ENCODE results near the gene SLX4IP. TPM values are rescaled to one million over a fixed set of nuclear protein-coding genes. Genes with fewer than 3 reads are reported as not detected.

The SLX4IP gene
- total RNA-seq, 2 donors from 2014 or later = 4.7 to 5.8 TPM

DNA sequence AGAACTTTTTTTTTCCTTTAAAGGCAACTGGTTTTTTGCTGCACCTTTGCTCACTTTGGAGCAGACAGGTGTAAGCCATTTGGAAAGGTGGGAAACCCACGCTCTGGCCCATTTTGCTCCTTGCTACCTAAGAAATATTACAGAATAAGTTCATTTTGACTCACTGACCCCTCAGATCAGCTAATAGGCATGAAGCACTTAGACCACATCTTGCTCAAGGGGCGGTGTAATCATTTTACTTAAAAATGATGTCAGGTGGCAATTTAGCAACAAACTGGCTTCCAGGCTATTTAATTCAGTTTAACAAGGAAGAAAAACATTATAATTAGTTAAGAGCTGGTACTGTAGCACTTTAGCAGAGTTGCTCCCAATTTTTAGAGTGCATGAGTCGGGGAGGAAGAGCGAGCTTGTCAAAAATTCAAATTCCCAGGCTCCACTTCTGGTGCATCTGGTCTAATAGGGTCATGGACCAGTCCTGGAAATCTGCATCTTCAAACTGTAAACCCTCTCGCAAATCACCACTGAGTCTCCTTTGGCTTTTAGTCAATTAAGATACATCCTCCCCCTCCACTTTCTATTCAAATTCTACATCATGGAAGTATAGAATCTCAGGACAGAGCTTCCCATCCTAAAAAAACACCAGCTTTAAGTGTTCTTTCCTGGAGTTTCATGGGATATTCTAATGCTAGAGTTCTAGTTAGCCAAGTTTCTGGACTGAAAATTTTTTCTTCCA, 200.5 kb downstream of the SLX4IP start:
- TF ChIP-seq, protein P1, sequence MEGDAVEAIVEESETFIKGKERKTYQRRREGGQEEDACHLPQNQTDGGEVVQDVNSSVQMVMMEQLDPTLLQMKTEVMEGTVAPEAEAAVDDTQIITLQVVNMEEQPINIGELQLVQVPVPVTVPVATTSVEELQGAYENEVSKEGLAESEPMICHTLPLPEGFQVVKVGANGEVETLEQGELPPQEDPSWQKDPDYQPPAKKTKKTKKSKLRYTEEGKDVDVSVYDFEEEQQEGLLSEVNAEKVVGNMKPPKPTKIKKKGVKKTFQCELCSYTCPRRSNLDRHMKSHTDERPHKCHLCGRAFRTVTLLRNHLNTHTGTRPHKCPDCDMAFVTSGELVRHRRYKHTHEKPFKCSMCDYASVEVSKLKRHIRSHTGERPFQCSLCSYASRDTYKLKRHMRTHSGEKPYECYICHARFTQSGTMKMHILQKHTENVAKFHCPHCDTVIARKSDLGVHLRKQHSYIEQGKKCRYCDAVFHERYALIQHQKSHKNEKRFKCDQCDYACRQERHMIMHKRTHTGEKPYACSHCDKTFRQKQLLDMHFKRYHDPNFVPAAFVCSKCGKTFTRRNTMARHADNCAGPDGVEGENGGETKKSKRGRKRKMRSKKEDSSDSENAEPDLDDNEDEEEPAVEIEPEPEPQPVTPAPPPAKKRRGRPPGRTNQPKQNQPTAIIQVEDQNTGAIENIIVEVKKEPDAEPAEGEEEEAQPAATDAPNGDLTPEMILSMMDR (IDR thresholded peaks at IDR 0.05) = no peak
- no peak for DNase-seq (ENCODE audit: low spot score)
- H3K4me3 ChIP-seq = no peak overlapping the region
- peaks cover 5% of the 10 kb centered on the region for H3K36me3 ChIP-seq
- H3K4me1 ChIP-seq (ENCODE audit: control insufficient read depth in 1 of 2, low read depth in 2 of 2) = peaks cover 46 to 94% of the 10 kb centered on the region in 2 donors
- no peak for ATAC-seq (ENCODE audit: insufficient number of reproducible peaks, low FRiP score, low read depth)
- peak overlapping the region; percentile 98 to 100 for H3K27ac ChIP-seq
- no peaks in the 10 kb centered on the region for H3K9me3 ChIP-seq
- H3K27me3 ChIP-seq (replicated peaks; ENCODE audit: insufficient read depth) = no peaks in the 10 kb centered on the region

DNA sequence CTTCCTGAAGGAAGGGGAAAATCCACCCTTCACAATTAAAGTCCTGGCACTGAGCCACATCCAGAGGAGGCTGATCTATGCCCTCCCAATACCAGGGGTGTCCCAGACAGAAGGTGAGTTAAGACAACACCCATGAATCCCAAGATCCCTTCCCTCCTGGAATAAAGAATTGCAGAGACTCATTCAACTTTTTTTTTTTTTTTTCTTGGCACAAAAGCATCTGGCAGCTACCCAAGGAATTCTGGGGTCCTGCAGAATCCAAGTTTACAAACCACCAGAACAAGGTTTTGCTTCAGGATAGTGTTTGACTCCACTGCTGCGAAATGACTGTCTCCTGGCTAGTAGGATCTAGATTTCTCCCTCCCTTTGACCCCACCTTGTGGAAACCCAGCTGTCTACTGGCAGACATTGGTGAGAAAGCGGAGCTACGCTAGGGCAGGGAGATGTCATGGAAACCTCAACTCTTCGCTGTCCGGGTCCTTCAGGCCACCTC, 201.3 kb downstream of the SLX4IP start:
- H3K27me3 ChIP-seq (replicated peaks; ENCODE audit: insufficient read depth) = no peaks in the 10 kb centered on the region
- peaks cover 12% of the 10 kb centered on the region for H3K36me3 ChIP-seq
- DNase-seq (ENCODE audit: low spot score) (no peak), ATAC-seq (ENCODE audit: insufficient number of reproducible peaks, low FRiP score, low read depth) (no peak)
- peaks cover 46 to 93% of the 10 kb centered on the region in 2 donors for H3K4me1 ChIP-seq (ENCODE audit: control insufficient read depth in 1 of 2, low read depth in 2 of 2)
- H3K9me3 ChIP-seq = no peaks in the 10 kb centered on the region
- H3K4me3 ChIP-seq = peak overlapping the region; percentile 5
- TF ChIP-seq, protein P1 (IDR thresholded peaks at IDR 0.05) = no peak
- peak overlapping the region; percentile 98 to 100 for H3K27ac ChIP-seq

DNA sequence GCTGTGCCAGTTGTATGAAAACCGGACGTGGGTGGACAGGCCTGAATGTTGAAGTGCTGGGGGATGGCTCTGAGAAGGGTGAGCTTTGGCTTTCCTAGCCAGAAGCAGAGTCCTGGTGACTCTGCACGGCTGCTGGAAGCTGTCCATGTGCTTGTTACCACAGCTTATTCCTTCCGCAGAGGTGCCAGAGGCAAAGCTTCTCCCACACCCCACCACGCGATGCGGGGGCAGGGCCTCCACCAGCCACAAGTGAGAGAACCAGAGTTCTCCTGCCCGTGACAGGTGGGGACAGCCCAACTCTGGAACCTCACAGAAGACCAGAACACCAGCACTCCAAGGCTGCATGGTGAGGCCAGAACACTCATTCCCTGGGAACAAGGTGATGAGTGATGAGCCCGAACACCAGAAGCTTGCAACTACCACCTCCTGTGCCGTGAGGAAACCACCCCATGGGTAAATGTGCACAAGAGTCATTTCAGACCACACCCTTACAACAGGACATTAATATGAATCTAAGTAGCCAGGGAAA, 202.0 kb downstream of the SLX4IP start:
- peaks cover 46 to 89% of the 10 kb centered on the region in 2 donors for H3K4me1 ChIP-seq (ENCODE audit: control insufficient read depth in 1 of 2, low read depth in 2 of 2)

DNA sequence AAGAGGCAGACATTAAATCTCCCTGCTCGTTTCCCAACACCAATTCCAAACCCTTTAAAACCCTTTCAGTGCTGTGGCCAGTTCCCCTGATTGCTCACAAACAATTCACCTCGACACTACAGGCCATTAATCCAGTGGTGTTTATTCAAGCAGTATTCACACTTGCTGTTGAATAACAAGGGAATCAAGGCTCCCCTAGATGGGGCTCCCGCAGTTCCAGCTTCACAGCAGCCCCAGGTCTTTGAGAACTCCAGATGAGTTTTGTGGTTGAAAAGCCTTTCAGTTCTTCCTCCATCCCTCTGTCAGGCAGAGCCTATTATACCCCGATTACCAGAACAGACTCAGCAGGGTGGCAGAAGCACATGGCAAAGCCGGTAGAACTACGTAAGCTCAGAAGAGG, 202.5 kb downstream of the SLX4IP start:
- no peaks in the 10 kb centered on the region for H3K27me3 ChIP-seq (replicated peaks; ENCODE audit: insufficient read depth)
- no peak for ATAC-seq (ENCODE audit: insufficient number of reproducible peaks, low FRiP score, low read depth)
- TF ChIP-seq, protein P1 (IDR thresholded peaks at IDR 0.05) = no peak
- H3K36me3 ChIP-seq = peaks cover 24% of the 10 kb centered on the region
- no peak for DNase-seq (ENCODE audit: low spot score)
- H3K27ac ChIP-seq = peak overlapping the region; percentile 98 to 100
- no peaks in the 10 kb centered on the region for H3K9me3 ChIP-seq
- peaks cover 46 to 89% of the 10 kb centered on the region in 2 donors for H3K4me1 ChIP-seq (ENCODE audit: control insufficient read depth in 1 of 2, low read depth in 2 of 2)
- H3K4me3 ChIP-seq = peak overlapping the region; percentile 64

More for the DNA sequence above, 202.0 kb downstream of the SLX4IP start:
- peaks cover 19% of the 10 kb centered on the region for H3K36me3 ChIP-seq
- H3K4me3 ChIP-seq = peak overlapping the region; percentile 64
- DNase-seq (ENCODE audit: low spot score) (peak; percentile 40), ATAC-seq (ENCODE audit: insufficient number of reproducible peaks, low FRiP score, low read depth) (no peak)
- H3K9me3 ChIP-seq = no peaks in the 10 kb centered on the region
- no peaks in the 10 kb centered on the region for H3K27me3 ChIP-seq (replicated peaks; ENCODE audit: insufficient read depth)
- TF ChIP-seq, protein P1 (IDR thresholded peaks at IDR 0.05) = no peak
- peak overlapping the region; percentile 98 to 100 for H3K27ac ChIP-seq

DNA sequence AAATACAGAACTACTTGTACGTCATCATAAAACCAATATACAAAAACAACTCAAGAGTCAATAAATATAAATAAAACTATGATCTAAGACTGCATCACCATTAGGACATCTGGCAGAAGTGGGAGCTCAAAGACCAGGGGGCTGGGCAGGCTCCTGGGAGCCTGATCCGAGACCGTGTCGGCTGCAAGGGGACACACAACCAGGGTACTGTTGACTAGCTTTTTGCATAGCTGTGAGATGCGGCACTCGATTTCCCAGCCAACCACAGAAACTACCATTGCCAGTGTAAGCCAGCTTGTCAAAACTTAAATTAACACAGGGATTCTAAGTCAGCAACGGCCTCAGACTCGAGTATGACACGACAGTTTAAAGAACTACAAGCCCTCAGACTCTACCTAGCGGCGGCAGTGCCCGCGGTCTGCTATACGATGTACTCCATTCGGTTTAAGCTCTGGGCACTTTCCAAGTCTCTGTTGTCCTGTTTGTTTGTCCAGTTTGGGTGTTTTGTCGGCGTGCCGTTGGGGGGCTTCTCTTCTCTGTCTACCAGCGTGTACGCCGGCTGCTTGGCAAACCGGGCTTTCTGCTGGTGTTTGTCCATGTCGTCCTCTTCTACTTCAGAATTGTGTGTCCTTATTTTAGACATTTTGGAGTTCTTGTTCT, 204.1 kb downstream of the SLX4IP start:
- DNase-seq (ENCODE audit: low spot score) = no peak
- peaks cover 38% of the 10 kb centered on the region for H3K36me3 ChIP-seq
- H3K27ac ChIP-seq = peak overlapping the region; percentile 98 to 100
- ATAC-seq (ENCODE audit: insufficient number of reproducible peaks, low FRiP score, low read depth) = peak; percentile 21
- H3K4me3 ChIP-seq = peak overlapping the region; percentile 64
- H3K27me3 ChIP-seq (replicated peaks; ENCODE audit: insufficient read depth) = no peaks in the 10 kb centered on the region
- TF ChIP-seq, protein P1 (IDR thresholded peaks at IDR 0.05) = no peak
- H3K9me3 ChIP-seq = no peaks in the 10 kb centered on the region
- peaks cover 44 to 84% of the 10 kb centered on the region in 2 donors for H3K4me1 ChIP-seq (ENCODE audit: control insufficient read depth in 1 of 2, low read depth in 2 of 2)
